Body of pancreas (tissue), 4 donors: ENCODE data around the gene GCM1. TPM values are rescaled to one million over a fixed set of nuclear protein-coding genes. Genes with fewer than 3 reads are reported as not detected.

Experiments used
- ATAC-seq: fragments of 150-250 bp; one replicate; pipeline ENCODE4 v1.9.1; 2016
- DNase-seq, 4 donors: peaks; one replicate each; pipeline ENCODE4 v3.0.0-alpha.2; 2019
- H3K27ac ChIP-seq, 4 donors: fragments of 200-600 bp; sonication (generic); 1 replicate in 3 of 4; 2 replicates in 1 of 4; pipeline versions ENCODE4 v1.5.1 to v1.6.1; 2016 to 2019; ENCODE audit warnings: mild to moderate bottlenecking in 1 of 4, mixed read lengths in 1 of 4, moderate library complexity in 1 of 4
- H3K27me3 ChIP-seq, 2 donors: fragments of 200-600 bp; sonication (generic); one replicate each; pipeline ENCODE4 v1.6.0; 2016; ENCODE audit warnings: mild to moderate bottlenecking in 1 of 2
- H3K36me3 ChIP-seq, 2 donors: fragments of 200-600 bp; sonication (generic); replicated peaks in 1 of 2; 2 replicates each; pipeline ENCODE4 v1.5.1; 2016; ENCODE audit warnings: low read depth in 2 of 2; ENCODE audit not compliant: insufficient read depth in 1 of 2
- H3K4me1 ChIP-seq: fragments of 200-600 bp; sonication (generic); one replicate; pipeline ENCODE4 v1.6.0; 2016
- H3K4me3 ChIP-seq, 2 donors: fragments of 200-600 bp; sonication (generic); 1 replicate in 1 of 2; 2 replicates in 1 of 2; pipeline ENCODE4 v1.5.1; 2016 to 2019
- H3K9me3 ChIP-seq, 3 donors: fragments of 200-600 bp; sonication (generic); 1 replicate in 2 of 3; 2 replicates in 1 of 3; pipeline ENCODE4 v1.5.1; 2016
- CTCF ChIP-seq, 7 experiments: fragments of 450-650 bp in 4 of 7; fragments of 200-600 bp in 3 of 7; sonication (generic) in 3 of 7; IDR thresholded peaks; one replicate each; pipeline ENCODE4 v1.5.1; 2016 to 2019; ENCODE audit warnings: antibody characterized with exemption in 7 of 7
- POLR2A ChIP-seq, 3 donors: fragments of 450-650 bp; IDR thresholded peaks; one replicate each; pipeline ENCODE4 v1.6.1; 2016; ENCODE audit warnings: antibody characterized with exemption in 3 of 3, mild to moderate bottlenecking in 2 of 3
- WGBS, 2 donors: methylation state at CpG; one replicate each; pipeline ENCODE4 v1.1.5; 2017; 5-methylcytosine and 5-hydroxymethylcytosine counted together
- intact Hi-C: fragments of 100-400 bp; cut with DNase I; formaldehyde crosslinking; loops from one replicate; pipeline ENCODE4 v1.15.1; 2023
- total RNA-seq, 2 donors: library from RNA; depleted of rRNA; stranded (reverse); fragments of >200 nt; gene quantifications; one replicate each; pipeline ENCODE4 v1.1.0, GENCODE V29; 2016

GCM1 gene
- total RNA-seq, 2 donors from 2014 or later = 0.26 TPM; not detected in 1

DNA sequence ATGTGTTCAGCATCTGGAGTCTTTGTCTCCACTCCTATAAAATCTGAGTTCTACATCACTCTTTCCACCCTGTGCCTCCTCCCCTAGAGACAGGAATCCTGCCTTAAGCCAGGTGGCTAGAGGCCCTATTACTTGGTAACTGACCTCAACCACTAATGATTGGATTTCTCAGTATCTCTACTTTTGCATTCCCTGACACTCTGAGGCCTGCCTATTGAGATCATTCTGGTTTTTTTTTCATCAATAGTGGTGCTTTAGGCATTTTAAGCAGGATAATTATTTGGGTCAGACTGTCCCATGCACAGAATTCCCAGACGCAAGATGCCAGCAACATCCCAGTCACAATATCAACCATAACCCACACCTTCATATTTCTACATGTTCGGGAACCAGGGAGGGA lies 3.9 kb upstream of the GCM1 start:
- H3K36me3 ChIP-seq = no peaks in the 10 kb centered on the region
- no peaks in the 10 kb centered on the region for H3K9me3 ChIP-seq
- 85 to 87% methylated on average over 2 of the region's 2 CpGs for WGBS, 2 donors
- no peak overlapping the region for H3K27ac ChIP-seq
- H3K4me1 ChIP-seq = no peaks in the 10 kb centered on the region
- ATAC-seq = no peak
- no peak for TF ChIP-seq CTCF (IDR thresholded peaks at IDR 0.05)
- TF ChIP-seq POLR2A (IDR thresholded peaks at IDR 0.05) = no peak
- H3K4me3 ChIP-seq = no peak overlapping the region
- intact Hi-C loops = no loop called here
- no peak for DNase-seq
- H3K27me3 ChIP-seq = no peaks in the 10 kb centered on the region

DNA sequence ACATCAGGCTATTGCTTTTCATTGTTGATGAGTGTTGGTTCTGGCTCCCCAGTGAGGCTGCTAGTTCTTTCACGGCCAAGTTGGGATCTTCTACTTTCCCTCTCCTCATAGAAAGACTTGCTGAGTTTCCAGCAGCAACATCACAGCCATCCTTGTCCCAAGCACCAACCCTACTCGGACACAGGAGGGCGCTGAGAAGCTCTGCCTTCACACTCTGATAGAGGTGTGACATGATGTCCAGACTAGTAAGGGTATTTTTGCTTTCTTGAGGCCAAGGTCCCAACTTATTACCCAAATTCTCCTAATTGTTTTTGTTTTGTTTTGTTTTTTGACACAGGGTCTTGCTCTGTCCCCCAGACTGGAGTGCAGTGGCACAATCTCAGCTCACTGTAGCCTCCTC lies 3.0 kb upstream of the GCM1 start:
- Histone ChIP-seq H3K4me1 (no peaks in the 10 kb centered on the region), H3K9me3 (no peaks in the 10 kb centered on the region), H3K27ac (no peak overlapping the region), H3K36me3 (no peaks in the 10 kb centered on the region), H3K4me3 (no peak overlapping the region), H3K27me3 (no peaks in the 10 kb centered on the region)
- TF ChIP-seq CTCF (IDR thresholded peaks at IDR 0.05) = no peak
- TF ChIP-seq POLR2A (IDR thresholded peaks at IDR 0.05) = no peak
- intact Hi-C loops = no loop called here
- no peak for ATAC-seq
- no peak for DNase-seq
- WGBS, 2 donors = 24 to 53% methylated on average over 3 of the region's 3 CpGs

GRCh38 chr6:53144802-53145201 lies 3.8 kb downstream of the GCM1 start:
- Histone ChIP-seq H3K4me1 (no peaks in the 10 kb centered on the region), H3K36me3 (no peaks in the 10 kb centered on the region), H3K27me3 (no peaks in the 10 kb centered on the region), H3K27ac (no peak overlapping the region), H3K4me3 (no peak overlapping the region), H3K9me3 (no peaks in the 10 kb centered on the region)
- intact Hi-C loops = no loop called here
- no peak for ATAC-seq
- TF ChIP-seq POLR2A (IDR thresholded peaks at IDR 0.05) (no peak), CTCF (IDR thresholded peaks at IDR 0.05) (no peak)
- DNase-seq = no peak
- 67 to 83% methylated on average over 2 of the region's 2 CpGs for WGBS, 2 donors

- intact Hi-C loops = no loop called here
- Histone ChIP-seq H3K4me1 (no peaks in the 10 kb centered on the region), H3K27ac (no peak overlapping the region), H3K4me3 (no peak overlapping the region), H3K9me3 (no peaks in the 10 kb centered on the region), H3K27me3 (no peaks in the 10 kb centered on the region), H3K36me3 (no peaks in the 10 kb centered on the region)
- TF ChIP-seq CTCF (IDR thresholded peaks at IDR 0.05) (no peak), POLR2A (IDR thresholded peaks at IDR 0.05) (no peak)
- ATAC-seq (no peak), DNase-seq (no peak)
- 50 to 58% methylated on average over 3 of the region's 3 CpGs for WGBS, 2 donors
These were observed 4.9 kb downstream of the GCM1 start for GRCh38 chr6:53143710-53144109.

DNA sequence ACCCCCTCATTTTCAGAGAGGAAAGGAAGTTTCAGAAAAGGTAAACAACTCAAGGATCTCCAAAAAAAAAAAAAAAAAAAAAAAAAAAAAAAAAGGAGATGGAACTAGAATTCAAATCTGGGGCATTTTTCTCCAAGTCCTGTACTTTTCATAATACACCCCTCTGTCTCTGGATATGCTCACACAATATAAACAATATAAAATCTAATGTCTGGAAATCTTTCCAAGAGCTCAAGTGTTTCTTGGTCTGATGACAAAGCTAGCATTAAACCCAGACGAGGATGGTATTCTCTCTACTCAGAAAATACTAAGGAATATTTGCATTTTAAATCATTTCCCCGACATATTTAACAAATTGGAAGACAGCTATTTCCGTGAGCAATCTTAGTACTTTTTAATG lies 5.8 kb downstream of the GCM1 start:
- WGBS, 2 donors = 49 to 68% methylated on average over 3 of the region's 3 CpGs

More for the DNA sequence above, 5.8 kb downstream of the GCM1 start:
- no peak for TF ChIP-seq CTCF (IDR thresholded peaks at IDR 0.05)
- TF ChIP-seq POLR2A (IDR thresholded peaks at IDR 0.05) = no peak
- intact Hi-C loops = no loop called here
- ATAC-seq (no peak), DNase-seq (no peak)
- Histone ChIP-seq H3K4me1 (no peaks in the 10 kb centered on the region), H3K4me3 (no peak overlapping the region), H3K27me3 (no peaks in the 10 kb centered on the region), H3K36me3 (no peaks in the 10 kb centered on the region), H3K9me3 (no peaks in the 10 kb centered on the region), H3K27ac (no peak overlapping the region)
